IMR-90 (cell line): Measurements from ENCODE around the gene ARAP1. TPM values are rescaled to one million over a fixed set of nuclear protein-coding genes. Genes with fewer than 3 reads are reported as not detected.

ENCODE experiments used
- ATAC-seq: fragments of 200-7000 bp; cut with Tn5 transposase; 2 replicates; pipeline ENCODE4 v1.9.1; 2020; ENCODE audit warnings: low read depth, mild to moderate bottlenecking, moderate library complexity
- BruUV-seq: library from RNA; stranded (reverse); fragments of 400-500 nt; replicated peaks from 2 replicates; lab custom pipeline; 2021; lab: Mats Ljungman, UMichigan
- CTCF ChIA-PET: fragments of 300-600 bp; formaldehyde crosslinking; extraction: SDS; loops from one replicate; lab custom pipeline; 2021; ENCODE audit warnings: antibody characterized with exemption; lab: Yijun Ruan, JAX
- POLR2A ChIA-PET: fragments of 300-600 bp; sonication (Branson Sonifier 250); formaldehyde crosslinking; loops from one replicate; lab custom pipeline; 2022; ENCODE audit warnings: antibody characterized with exemption; ENCODE audit not compliant: unreplicated experiment; lab: Charles Lee
- DNase-seq: peaks from one replicate; pipeline ENCODE4 v3.0.0; 2013
- H2AFZ ChIP-seq: replicated peaks from 2 replicates; pipeline ENCODE3; 2013; ENCODE audit warnings: low read length, mild to moderate bottlenecking; ENCODE audit not compliant: poor library complexity
- H2AK5ac ChIP-seq: 2 replicates; pipeline ENCODE4 v1.6.1; 2013; ENCODE audit warnings: low read depth, low read length, inconsistent platforms
- H2AK9ac ChIP-seq: replicated peaks from 2 replicates; pipeline ENCODE3; 2013; ENCODE audit warnings: mild to moderate bottlenecking, low read depth, low read length, moderate library complexity; ENCODE audit not compliant: poor library complexity
- H2BK120ac ChIP-seq: 2 replicates; pipeline ENCODE4 v1.6.1; 2013; ENCODE audit warnings: low read depth, low read length, inconsistent platforms
- H2BK15ac ChIP-seq: 3 replicates; pipeline ENCODE4 v1.6.1; 2013; ENCODE audit warnings: low read depth, low read length, inconsistent platforms
- H2BK20ac ChIP-seq: 2 replicates; pipeline ENCODE4 v1.6.1; 2013; ENCODE audit warnings: low read depth, mild to moderate bottlenecking, inconsistent platforms, low read length, moderate library complexity
- H2BK5ac ChIP-seq: 2 replicates; pipeline ENCODE4 v1.6.1; 2013; ENCODE audit warnings: mild to moderate bottlenecking, low read depth, low read length, inconsistent platforms; ENCODE audit not compliant: poor library complexity, severe bottlenecking
- H3K14ac ChIP-seq: replicated peaks from 2 replicates; pipeline ENCODE4 v1.6.1; 2013; ENCODE audit warnings: low read depth, low read length, inconsistent platforms
- H3K18ac ChIP-seq: 2 replicates; pipeline ENCODE4 v1.6.1; 2013; ENCODE audit warnings: low read depth, low read length, control low read depth
- H3K23ac ChIP-seq: 2 replicates; pipeline ENCODE4 v1.6.1; 2013; ENCODE audit warnings: low read depth, low read length, inconsistent platforms
- H3K27ac ChIP-seq: 2 replicates; pipeline ENCODE4 v1.5.1; 2013; ENCODE audit warnings: mild to moderate bottlenecking, control low read depth, low read length; ENCODE audit not compliant: insufficient read depth
- H3K27me3 ChIP-seq: 2 replicates; pipeline ENCODE4 v1.6.1; 2013; ENCODE audit warnings: low read length; ENCODE audit not compliant: control insufficient read depth, insufficient read depth
- H3K36me3 ChIP-seq: 2 replicates; pipeline ENCODE4 v1.6.1; 2013; ENCODE audit warnings: low read length, mixed read lengths; ENCODE audit not compliant: control insufficient read depth, insufficient read depth
- H3K4ac ChIP-seq: 2 replicates; pipeline ENCODE4 v1.6.1; 2013; ENCODE audit warnings: low read depth, low read length, inconsistent platforms
- H3K4me1 ChIP-seq: 2 replicates; pipeline ENCODE4 v1.6.1; 2013; ENCODE audit warnings: low read length, mixed read lengths; ENCODE audit not compliant: control insufficient read depth, insufficient read depth
- H3K4me2 ChIP-seq: 2 replicates; pipeline ENCODE4 v1.6.1; 2013; ENCODE audit warnings: low read depth, mild to moderate bottlenecking, control low read depth, low read length, moderate library complexity
- H3K4me3 ChIP-seq: 2 replicates; pipeline ENCODE4 v1.5.1; 2013; ENCODE audit warnings: low read depth, mild to moderate bottlenecking, control low read depth, low read length, moderate library complexity; ENCODE audit not compliant: insufficient read depth
- H3K56ac ChIP-seq: 2 replicates; pipeline ENCODE4 v1.6.1; 2013; ENCODE audit warnings: low read length, inconsistent platforms; ENCODE audit not compliant: insufficient read depth; ENCODE audit errors: extremely low read depth
- H3K79me1 ChIP-seq, 2 experiments: 2 replicates each; pipeline ENCODE4 v1.6.1; 2013; ENCODE audit warnings: low read length in 2 of 2, inconsistent platforms in 1 of 2, low read depth in 1 of 2
- H3K9ac ChIP-seq: 2 replicates; pipeline ENCODE4 v1.6.1; 2013; ENCODE audit warnings: low read depth, low read length, control low read depth
- H3K9me1 ChIP-seq: 2 replicates; pipeline ENCODE4 v1.6.1; 2013; ENCODE audit warnings: low read length, inconsistent platforms; ENCODE audit not compliant: insufficient read depth
- H3K9me3 ChIP-seq: 2 replicates; pipeline ENCODE4 v1.6.1; 2013; ENCODE audit warnings: low read length; ENCODE audit not compliant: control insufficient read depth, insufficient read depth
- H4K20me1 ChIP-seq: 2 replicates; pipeline ENCODE4 v1.6.1; 2013; ENCODE audit warnings: low read length, inconsistent platforms; ENCODE audit not compliant: insufficient read depth
- H4K5ac ChIP-seq: 2 replicates; pipeline ENCODE4 v1.6.1; 2013; ENCODE audit warnings: mild to moderate bottlenecking, low read depth, low read length, control low read depth
- H4K8ac ChIP-seq, 2 experiments: 2 replicates each; pipeline ENCODE4 v1.6.1; 2013; ENCODE audit warnings: low read depth in 2 of 2, low read length in 2 of 2, control low read depth in 1 of 2, inconsistent platforms in 1 of 2
- H4K91ac ChIP-seq: 2 replicates; pipeline ENCODE4 v1.6.1; 2013; ENCODE audit warnings: low read depth, low read length, inconsistent platforms; ENCODE audit not compliant: insufficient read depth
- BHLHE40 ChIP-seq: fragments of 150-350 bp; IDR thresholded peaks from 2 replicates; pipeline ENCODE4 v1.6.1; 2016; ENCODE audit warnings: mild to moderate bottlenecking, low read depth, low read length
- CEBPB ChIP-seq: IDR thresholded peaks from 2 replicates; pipeline ENCODE4 v1.6.1; 2012; ENCODE audit warnings: low read depth, low read length, improper control_type of control experiment
- CHD1 ChIP-seq: IDR thresholded peaks from 2 replicates; pipeline ENCODE4 v1.6.1; 2012; ENCODE audit warnings: low read depth, low read length, improper control_type of control experiment
- FOS ChIP-seq: fragments of 150-350 bp; IDR thresholded peaks from 2 replicates; pipeline ENCODE4 v1.6.1; 2016; ENCODE audit warnings: low read depth, low read length
- MAFK ChIP-seq: IDR thresholded peaks from 2 replicates; pipeline ENCODE4 v1.6.1; 2012; ENCODE audit warnings: low read depth, low read length, improper control_type of control experiment
- MAZ ChIP-seq: IDR thresholded peaks from 2 replicates; pipeline ENCODE4 v1.6.1; 2012; ENCODE audit warnings: low read depth, mild to moderate bottlenecking, low read length, improper control_type of control experiment, moderate library complexity, borderline replicate concordance
- MXI1 ChIP-seq: IDR thresholded peaks from 2 replicates; pipeline ENCODE4 v1.6.1; 2012; ENCODE audit warnings: low read depth, mild to moderate bottlenecking, low read length, moderate library complexity, borderline replicate concordance
- NFE2L2 ChIP-seq: fragments of 150-350 bp; IDR thresholded peaks from 2 replicates; pipeline ENCODE4 v1.6.1; 2016; ENCODE audit warnings: low read depth, mild to moderate bottlenecking, low read length
- POLR2A ChIP-seq: IDR thresholded peaks from 2 replicates; pipeline ENCODE4 v1.6.1; 2012; ENCODE audit warnings: mild to moderate bottlenecking, low read depth, low read length
- RCOR1 ChIP-seq: IDR thresholded peaks from 2 replicates; pipeline ENCODE4 v1.6.1; 2012; ENCODE audit warnings: mild to moderate bottlenecking, low read length, improper control_type of control experiment; ENCODE audit not compliant: insufficient replicate concordance
- RFX5 ChIP-seq: IDR thresholded peaks from 2 replicates; pipeline ENCODE4 v1.8.0; 2012; ENCODE audit warnings: low read depth, mild to moderate bottlenecking, low read length, moderate library complexity
- SMC3 ChIP-seq: fragments of 150-350 bp; IDR thresholded peaks from 2 replicates; pipeline ENCODE4 v1.6.1; 2016; ENCODE audit warnings: low read depth, mild to moderate bottlenecking, antibody characterized with exemption, low read length, moderate library complexity
- WGBS, 2 experiments: methylation state at CpG; one replicate each; pipeline versions ENCODE4 v1.1.5 to v1.1.7; 2013; ENCODE audit warnings: missing lambda C conversion rate in 2 of 2; ENCODE audit not compliant: insufficient read length in 1 of 2; ENCODE audit errors: extremely low coverage in 2 of 2; 5-methylcytosine and 5-hydroxymethylcytosine counted together
- dilution Hi-C: fragments of 300-500 bp; cut with HindIII; formaldehyde crosslinking; loops from one replicate; pipeline ENCODE4 v1.14.3; 2018; ENCODE audit warnings: low sequenced_read_pairs; ENCODE audit not compliant: unreplicated experiment
- in situ Hi-C: fragments of 300-500 bp; cut with MboI; formaldehyde crosslinking; loops from 3 replicates; pipeline ENCODE4 v1.14.3; 2019; ENCODE audit warnings: low sequenced_read_pairs, inconsistent platforms, mixed read lengths
- intact Hi-C: fragments of 100-400 bp; cut with micrococcal nuclease; formaldehyde crosslinking; loops from 2 replicates; pipeline ENCODE4 v1.10.0; 2022
- polyA plus RNA-seq, 3 experiments: library from polyadenylated mRNA; depleted of rRNA; stranded (reverse); fragments of >200 nt; gene quantifications; 2 replicates each; pipeline ENCODE4 v1.2.3, GENCODE V29; 2012; ENCODE audit warnings: low replicate concordance in 1 of 3
- total RNA-seq: library from RNA; depleted of rRNA; stranded (reverse); fragments of >200 nt; gene quantifications from 2 replicates; pipeline ENCODE4 v1.2.3, GENCODE V29; 2012
- TF ChIP-seq, protein P1 (sequence below): fragments of 150-350 bp; IDR thresholded peaks from 2 replicates; pipeline ENCODE4 v1.6.1; 2017; ENCODE audit warnings: mild to moderate bottlenecking, antibody characterized with exemption, low read length, low read depth
- TF ChIP-seq, protein P2 (sequence below): conservative IDR thresholded peaks from 2 replicates; pipeline ENCODE4 v1.5.1; 2012; ENCODE audit warnings: mild to moderate bottlenecking, low read depth, low read length, improper control_type of control experiment

ARAP1 gene
- total and polyA plus RNA-seq, 2 of the 4 experiments (the other 2 are of a cell fraction): 37.6 to 63.1 TPM

DNA sequence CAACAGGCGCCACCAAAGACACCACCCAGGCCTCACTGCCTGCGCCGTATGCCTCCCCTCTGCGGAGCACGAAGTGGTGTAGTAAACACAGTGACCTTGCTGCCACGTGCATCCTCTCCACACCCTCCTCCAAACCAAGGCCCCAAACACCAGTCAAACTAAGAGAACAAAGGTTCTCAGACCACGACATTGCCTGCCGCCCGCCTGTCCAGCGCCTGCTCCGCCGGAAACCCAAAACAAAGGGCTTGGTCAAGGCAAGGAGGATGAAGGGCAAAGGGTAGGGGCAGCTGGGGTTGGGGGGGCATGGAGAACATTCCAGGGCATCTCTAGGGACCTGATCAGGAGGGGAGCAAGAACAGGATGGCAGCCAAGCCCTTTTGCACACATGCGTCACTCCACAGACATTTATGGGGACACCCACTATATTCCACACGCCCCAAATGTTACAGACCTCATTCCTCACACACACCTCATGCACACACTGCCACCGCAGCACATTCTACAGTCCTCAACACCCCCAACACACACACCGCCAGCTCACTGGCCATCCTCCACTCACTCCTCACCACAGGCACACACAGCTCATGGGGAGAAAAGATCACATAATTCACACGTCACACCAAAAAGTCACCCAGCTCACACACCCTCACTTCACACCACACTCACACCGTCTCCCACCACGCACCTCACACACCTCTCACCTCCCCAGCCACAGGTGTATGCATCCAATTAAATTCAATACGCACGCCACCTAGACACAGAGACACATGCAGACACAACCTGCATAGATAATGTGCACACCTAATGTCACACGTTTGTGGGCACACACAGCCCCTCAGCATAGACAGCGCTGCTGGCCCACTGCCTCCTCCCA, 112.5 kb downstream of the ARAP1 start:
- in situ Hi-C loops: loop anchor here (10.0 kb wide), 2 partner anchors 55 to 165 kb away; no protein-coding TSS in a partner anchor
- no peak overlapping the region for H3K56ac ChIP-seq
- TF ChIP-seq, protein P1, sequence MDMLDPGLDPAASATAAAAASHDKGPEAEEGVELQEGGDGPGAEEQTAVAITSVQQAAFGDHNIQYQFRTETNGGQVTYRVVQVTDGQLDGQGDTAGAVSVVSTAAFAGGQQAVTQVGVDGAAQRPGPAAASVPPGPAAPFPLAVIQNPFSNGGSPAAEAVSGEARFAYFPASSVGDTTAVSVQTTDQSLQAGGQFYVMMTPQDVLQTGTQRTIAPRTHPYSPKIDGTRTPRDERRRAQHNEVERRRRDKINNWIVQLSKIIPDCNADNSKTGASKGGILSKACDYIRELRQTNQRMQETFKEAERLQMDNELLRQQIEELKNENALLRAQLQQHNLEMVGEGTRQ: no peak
- TF ChIP-seq SMC3 (no peak), RCOR1 (no peak), FOS (no peak), MXI1 (no peak), RFX5 (no peak), BHLHE40 (no peak), MAZ (no peak), MAFK (no peak), CEBPB (no peak), NFE2L2 (no peak), POLR2A (no peak), CHD1 (no peak)
- TF ChIP-seq, protein P2, sequence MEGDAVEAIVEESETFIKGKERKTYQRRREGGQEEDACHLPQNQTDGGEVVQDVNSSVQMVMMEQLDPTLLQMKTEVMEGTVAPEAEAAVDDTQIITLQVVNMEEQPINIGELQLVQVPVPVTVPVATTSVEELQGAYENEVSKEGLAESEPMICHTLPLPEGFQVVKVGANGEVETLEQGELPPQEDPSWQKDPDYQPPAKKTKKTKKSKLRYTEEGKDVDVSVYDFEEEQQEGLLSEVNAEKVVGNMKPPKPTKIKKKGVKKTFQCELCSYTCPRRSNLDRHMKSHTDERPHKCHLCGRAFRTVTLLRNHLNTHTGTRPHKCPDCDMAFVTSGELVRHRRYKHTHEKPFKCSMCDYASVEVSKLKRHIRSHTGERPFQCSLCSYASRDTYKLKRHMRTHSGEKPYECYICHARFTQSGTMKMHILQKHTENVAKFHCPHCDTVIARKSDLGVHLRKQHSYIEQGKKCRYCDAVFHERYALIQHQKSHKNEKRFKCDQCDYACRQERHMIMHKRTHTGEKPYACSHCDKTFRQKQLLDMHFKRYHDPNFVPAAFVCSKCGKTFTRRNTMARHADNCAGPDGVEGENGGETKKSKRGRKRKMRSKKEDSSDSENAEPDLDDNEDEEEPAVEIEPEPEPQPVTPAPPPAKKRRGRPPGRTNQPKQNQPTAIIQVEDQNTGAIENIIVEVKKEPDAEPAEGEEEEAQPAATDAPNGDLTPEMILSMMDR: no peak

More for the DNA sequence above, 112.5 kb downstream of the ARAP1 start:
- peak overlapping the region; percentile 7 for H2AFZ ChIP-seq
- H3K4me1 ChIP-seq: peaks cover 2% of the 10 kb centered on the region; the same call in 1 of the 2 replicates
- H2BK120ac ChIP-seq: no peak overlapping the region
- H3K27me3 ChIP-seq: peaks cover 72% of the 10 kb centered on the region
- H4K91ac ChIP-seq: no peak overlapping the region
- H3K27ac ChIP-seq: no peak overlapping the region
- no peak overlapping the region for H4K5ac ChIP-seq
- no peaks in the 10 kb centered on the region for H3K36me3 ChIP-seq
- no peak overlapping the region for H3K23ac ChIP-seq
- no peak overlapping the region for H2AK9ac ChIP-seq
- no peak overlapping the region for H3K14ac ChIP-seq
- H4K20me1 ChIP-seq: no peaks in the 10 kb centered on the region
- no peaks in the 10 kb centered on the region for H3K79me1 ChIP-seq
- no peak overlapping the region for H2BK5ac ChIP-seq
- H2BK15ac ChIP-seq: no peak overlapping the region
- H3K18ac ChIP-seq: no peak overlapping the region
- CTCF ChIA-PET: no interaction called here
- intact Hi-C loops (no loop called here), dilution Hi-C loops (no loop called here)
- WGBS, 2 experiments: 69% methylated on average over 9 of the region's 23 CpGs; no CpG with 5 or more reads in 1 of the 2 experiments
- no peak overlapping the region for H3K4ac ChIP-seq
- 0 out of 2 replicates have a peak, but pooled peaks cover 2% of the 10 kb centered on the region for H3K9me3 ChIP-seq
- ATAC-seq (no peak), DNase-seq (no peak)
- H2BK20ac ChIP-seq: no peak overlapping the region
- H3K4me3 ChIP-seq: no peak overlapping the region
- no peak overlapping the region for H4K8ac ChIP-seq
- no peak overlapping the region for H3K4me2 ChIP-seq
- POLR2A ChIA-PET: no interaction called here
- H3K9ac ChIP-seq: no peak overlapping the region
- no TSS peak for BruUV-seq
- no peak overlapping the region for H2AK5ac ChIP-seq
- no peaks in the 10 kb centered on the region for H3K9me1 ChIP-seq
